Measurements from ENCODE around the gene SCGB1A1.

The SCGB1A1 gene

DNA sequence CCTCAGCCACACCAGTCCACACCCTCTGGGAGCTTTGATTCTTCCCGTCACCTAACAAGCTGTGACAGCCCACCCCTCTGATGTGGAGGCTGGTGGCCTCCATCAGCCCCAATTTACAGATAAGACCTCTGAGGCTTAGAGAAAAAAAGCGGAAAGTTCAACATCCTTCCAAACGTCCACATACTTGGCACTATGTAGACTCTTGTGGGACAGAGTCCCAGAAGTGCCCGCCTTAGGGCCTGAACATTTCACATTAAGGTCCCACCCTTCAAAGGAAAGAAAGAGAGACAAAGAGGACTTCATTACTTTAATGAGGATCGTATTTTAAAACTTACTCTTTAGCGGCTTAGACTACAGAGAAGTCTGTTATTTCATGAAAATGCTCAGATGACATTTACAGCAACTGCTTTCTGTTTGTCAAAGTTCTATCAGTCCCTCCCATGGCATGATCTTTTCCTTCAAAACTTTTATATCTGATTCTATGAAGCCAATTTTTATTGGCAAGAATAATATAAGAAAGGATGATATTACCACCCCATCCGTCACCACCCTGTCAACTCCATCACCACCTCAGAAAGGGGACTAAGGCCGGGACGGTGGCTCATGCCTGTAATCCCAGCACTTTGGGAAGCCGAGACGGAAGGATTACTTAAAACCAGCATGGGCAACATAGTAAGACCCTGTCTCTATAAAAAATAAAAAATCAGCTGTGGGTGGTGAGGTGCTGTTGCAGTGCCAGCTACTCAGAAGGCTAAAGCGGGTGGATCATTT, 15.7 kb upstream of the SCGB1A1 start:
- no peak for DNase-seq (ENCODE audit: low read depth)
- TF ChIP-seq, protein P1, sequence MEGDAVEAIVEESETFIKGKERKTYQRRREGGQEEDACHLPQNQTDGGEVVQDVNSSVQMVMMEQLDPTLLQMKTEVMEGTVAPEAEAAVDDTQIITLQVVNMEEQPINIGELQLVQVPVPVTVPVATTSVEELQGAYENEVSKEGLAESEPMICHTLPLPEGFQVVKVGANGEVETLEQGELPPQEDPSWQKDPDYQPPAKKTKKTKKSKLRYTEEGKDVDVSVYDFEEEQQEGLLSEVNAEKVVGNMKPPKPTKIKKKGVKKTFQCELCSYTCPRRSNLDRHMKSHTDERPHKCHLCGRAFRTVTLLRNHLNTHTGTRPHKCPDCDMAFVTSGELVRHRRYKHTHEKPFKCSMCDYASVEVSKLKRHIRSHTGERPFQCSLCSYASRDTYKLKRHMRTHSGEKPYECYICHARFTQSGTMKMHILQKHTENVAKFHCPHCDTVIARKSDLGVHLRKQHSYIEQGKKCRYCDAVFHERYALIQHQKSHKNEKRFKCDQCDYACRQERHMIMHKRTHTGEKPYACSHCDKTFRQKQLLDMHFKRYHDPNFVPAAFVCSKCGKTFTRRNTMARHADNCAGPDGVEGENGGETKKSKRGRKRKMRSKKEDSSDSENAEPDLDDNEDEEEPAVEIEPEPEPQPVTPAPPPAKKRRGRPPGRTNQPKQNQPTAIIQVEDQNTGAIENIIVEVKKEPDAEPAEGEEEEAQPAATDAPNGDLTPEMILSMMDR (IDR thresholded peaks at IDR 0.05; ENCODE audit: low read depth, low read length): no peak
- TF ChIP-seq MYC (IDR thresholded peaks at IDR 0.05; ENCODE audit: low read depth, low read length) (no peak), POLR2A (IDR thresholded peaks at IDR 0.05; ENCODE audit: extremely low read depth, insufficient read length) (no peak)
- TF ChIP-seq, protein P2, sequence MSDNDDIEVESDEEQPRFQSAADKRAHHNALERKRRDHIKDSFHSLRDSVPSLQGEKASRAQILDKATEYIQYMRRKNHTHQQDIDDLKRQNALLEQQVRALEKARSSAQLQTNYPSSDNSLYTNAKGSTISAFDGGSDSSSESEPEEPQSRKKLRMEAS (IDR thresholded peaks at IDR 0.05; ENCODE audit: low read depth, low read length): no peak
- no peak overlapping the region for H3K4me3 ChIP-seq (ENCODE audit: low read depth, low read length)

DNA sequence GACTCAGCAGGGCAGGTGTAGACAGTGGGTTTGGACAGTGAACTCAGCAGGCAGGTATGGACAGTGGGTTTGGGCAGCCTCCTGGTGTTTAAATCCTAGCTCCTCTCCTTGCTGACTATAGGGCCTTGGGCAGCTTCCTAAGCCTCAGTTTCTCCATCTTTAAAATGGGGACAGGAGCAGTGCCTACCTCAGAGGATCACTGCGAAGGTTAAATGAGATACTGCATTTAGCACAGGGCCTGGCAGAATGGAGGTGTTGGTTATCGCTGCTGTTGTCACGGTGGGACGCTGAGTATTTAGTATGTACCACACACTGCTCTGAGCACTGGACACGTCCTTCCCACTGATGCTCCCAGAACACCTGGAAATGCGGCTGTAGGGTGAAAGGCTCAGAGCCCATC, 14.4 kb upstream of the SCGB1A1 start:
- no peak for DNase-seq (ENCODE audit: low read depth)
- TF ChIP-seq MYC (IDR thresholded peaks at IDR 0.05; ENCODE audit: low read depth, low read length) (no peak), POLR2A (IDR thresholded peaks at IDR 0.05; ENCODE audit: extremely low read depth, insufficient read length) (no peak)
- TF ChIP-seq, protein P1 (IDR thresholded peaks at IDR 0.05; ENCODE audit: low read depth, low read length): no peak
- TF ChIP-seq, protein P2 (IDR thresholded peaks at IDR 0.05; ENCODE audit: low read depth, low read length): no peak
- no peak overlapping the region for H3K4me3 ChIP-seq (ENCODE audit: low read depth, low read length)

DNA sequence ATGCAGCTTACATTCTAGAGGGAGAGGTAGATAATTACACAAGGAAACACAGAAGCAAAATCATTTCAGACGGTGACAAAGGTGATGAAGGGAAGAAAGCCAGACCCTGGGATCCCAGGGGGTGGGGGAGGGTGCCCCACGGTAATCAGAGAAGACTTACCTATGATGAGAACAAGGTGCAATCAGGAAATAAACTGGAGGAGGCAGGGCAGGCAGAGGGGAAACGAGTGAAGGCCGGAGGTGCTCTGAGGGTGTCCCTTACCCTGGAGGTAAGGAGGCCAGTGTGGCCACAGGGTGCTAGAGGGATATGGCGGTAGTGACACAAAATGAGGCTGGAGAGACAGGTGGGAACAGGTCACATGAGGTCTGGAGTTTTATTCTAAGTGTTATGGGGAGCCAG, 13.9 kb upstream of the SCGB1A1 start:
- no peak for TF ChIP-seq POLR2A (IDR thresholded peaks at IDR 0.05; ENCODE audit: extremely low read depth, insufficient read length)
- TF ChIP-seq MYC (IDR thresholded peaks at IDR 0.05; ENCODE audit: low read depth, low read length): no peak
- TF ChIP-seq, protein P1 (IDR thresholded peaks at IDR 0.05; ENCODE audit: low read depth, low read length): no peak
- TF ChIP-seq, protein P2 (IDR thresholded peaks at IDR 0.05; ENCODE audit: low read depth, low read length): no peak
- no peak for DNase-seq (ENCODE audit: low read depth)
- no peak overlapping the region for H3K4me3 ChIP-seq (ENCODE audit: low read depth, low read length)

DNA sequence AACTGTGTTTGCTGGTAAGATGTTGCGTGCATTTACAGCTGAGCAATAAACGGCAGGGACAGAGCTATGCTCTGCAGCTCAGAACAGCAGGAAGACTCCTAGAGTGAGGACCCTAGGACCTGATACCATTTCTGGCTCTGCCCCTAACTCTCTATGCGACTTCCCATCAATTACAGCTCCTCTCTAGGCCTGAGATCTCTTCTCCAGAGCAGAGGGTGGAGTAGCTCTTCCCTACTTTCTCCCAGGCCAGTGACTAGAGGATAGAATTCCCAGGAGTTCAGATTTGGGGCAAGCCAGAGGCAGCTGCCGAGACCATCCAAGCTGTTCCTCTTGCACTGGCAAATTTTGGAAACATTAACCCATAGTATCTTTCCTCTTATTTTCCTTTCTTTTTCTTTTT, 12.8 kb upstream of the SCGB1A1 start:
- TF ChIP-seq POLR2A (IDR thresholded peaks at IDR 0.05; ENCODE audit: extremely low read depth, insufficient read length): no peak
- TF ChIP-seq, protein P1 (IDR thresholded peaks at IDR 0.05; ENCODE audit: low read depth, low read length): no peak
- TF ChIP-seq, protein P2 (IDR thresholded peaks at IDR 0.05; ENCODE audit: low read depth, low read length): no peak
- TF ChIP-seq MYC (IDR thresholded peaks at IDR 0.05; ENCODE audit: low read depth, low read length): no peak
- no peak overlapping the region for H3K4me3 ChIP-seq (ENCODE audit: low read depth, low read length)
- no peak for DNase-seq (ENCODE audit: low read depth)

DNA sequence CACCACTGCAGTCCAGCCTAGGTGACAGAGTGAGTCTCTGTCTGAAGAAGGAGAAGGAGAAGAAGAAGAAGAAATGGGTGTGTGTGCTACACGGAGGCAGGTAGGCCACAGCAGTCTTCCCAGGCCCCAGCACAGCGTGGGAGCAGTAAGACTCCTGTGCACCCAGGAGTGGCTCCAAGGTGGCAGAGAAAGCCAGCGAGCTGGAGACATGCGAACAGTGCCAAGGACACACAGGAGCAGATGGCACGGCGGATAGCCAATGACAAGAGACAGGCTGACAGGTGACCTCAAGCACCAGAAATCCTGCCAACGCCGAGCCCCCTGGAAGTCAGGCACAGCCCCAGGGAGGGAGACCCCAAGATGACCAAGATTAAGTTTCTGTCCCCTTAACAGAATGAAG, 9.0 kb upstream of the SCGB1A1 start:
- H3K4me3 ChIP-seq (ENCODE audit: low read depth, low read length): no peak overlapping the region
- TF ChIP-seq, protein P1 (IDR thresholded peaks at IDR 0.05; ENCODE audit: low read depth, low read length): no peak
- no peak for TF ChIP-seq MYC (IDR thresholded peaks at IDR 0.05; ENCODE audit: low read depth, low read length)
- TF ChIP-seq POLR2A (IDR thresholded peaks at IDR 0.05; ENCODE audit: extremely low read depth, insufficient read length): no peak
- TF ChIP-seq, protein P2 (IDR thresholded peaks at IDR 0.05; ENCODE audit: low read depth, low read length): no peak
- no peak for DNase-seq (ENCODE audit: low read depth)
